ENCODE data around the gene RPS21. TPM values are rescaled to one million over a fixed set of nuclear protein-coding genes. Genes with fewer than 3 reads are reported as not detected.
A peak's percentile ranks its signal among the peaks of the same experiment; 100 is the strongest.

RPS21 gene
- total and polyA plus RNA-seq, 2 of the 13 experiments (the other 11 are each of a cell fraction or from before 2014, with no cell fraction given): 2,647 to 11,063 TPM

DNA sequence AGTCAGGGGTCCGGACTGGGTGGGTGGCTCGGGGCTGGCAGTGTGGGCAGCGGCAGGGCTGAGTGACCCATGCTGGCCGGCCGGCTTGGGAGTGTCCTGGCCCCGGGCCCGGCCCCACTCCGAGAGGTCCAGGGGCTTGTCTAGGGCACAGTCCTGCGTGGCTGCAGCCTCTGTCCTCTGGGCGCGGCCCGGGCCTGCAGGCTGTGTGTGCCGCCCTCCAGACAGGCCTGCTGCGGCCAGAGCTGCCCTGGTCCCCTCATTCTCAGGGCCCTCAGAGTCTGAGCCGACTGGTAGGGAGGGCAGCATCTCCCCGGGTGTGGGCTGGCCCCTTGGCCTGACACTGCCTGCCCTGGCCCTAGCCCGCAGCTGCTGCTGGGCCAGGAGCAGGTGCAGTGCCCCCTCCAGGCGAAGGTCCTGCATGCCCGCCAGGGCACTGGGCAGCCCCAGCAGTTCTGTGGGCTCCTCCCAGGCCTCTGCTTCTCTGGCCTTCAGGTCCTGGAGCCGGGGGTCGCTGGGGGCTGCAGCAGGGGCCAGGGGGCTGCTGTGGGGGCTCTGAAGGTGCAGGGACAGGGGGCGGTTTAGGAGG lies 27.1 kb downstream of the RPS21 start (continued):
- TF ChIP-seq, protein P1, sequence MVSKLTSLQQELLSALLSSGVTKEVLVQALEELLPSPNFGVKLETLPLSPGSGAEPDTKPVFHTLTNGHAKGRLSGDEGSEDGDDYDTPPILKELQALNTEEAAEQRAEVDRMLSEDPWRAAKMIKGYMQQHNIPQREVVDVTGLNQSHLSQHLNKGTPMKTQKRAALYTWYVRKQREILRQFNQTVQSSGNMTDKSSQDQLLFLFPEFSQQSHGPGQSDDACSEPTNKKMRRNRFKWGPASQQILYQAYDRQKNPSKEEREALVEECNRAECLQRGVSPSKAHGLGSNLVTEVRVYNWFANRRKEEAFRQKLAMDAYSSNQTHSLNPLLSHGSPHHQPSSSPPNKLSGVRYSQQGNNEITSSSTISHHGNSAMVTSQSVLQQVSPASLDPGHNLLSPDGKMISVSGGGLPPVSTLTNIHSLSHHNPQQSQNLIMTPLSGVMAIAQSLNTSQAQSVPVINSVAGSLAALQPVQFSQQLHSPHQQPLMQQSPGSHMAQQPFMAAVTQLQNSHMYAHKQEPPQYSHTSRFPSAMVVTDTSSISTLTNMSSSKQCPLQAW (CRISPR knock-in tag; IDR thresholded peaks at IDR 0.05): no peak
- TF ChIP-seq, protein P2, sequence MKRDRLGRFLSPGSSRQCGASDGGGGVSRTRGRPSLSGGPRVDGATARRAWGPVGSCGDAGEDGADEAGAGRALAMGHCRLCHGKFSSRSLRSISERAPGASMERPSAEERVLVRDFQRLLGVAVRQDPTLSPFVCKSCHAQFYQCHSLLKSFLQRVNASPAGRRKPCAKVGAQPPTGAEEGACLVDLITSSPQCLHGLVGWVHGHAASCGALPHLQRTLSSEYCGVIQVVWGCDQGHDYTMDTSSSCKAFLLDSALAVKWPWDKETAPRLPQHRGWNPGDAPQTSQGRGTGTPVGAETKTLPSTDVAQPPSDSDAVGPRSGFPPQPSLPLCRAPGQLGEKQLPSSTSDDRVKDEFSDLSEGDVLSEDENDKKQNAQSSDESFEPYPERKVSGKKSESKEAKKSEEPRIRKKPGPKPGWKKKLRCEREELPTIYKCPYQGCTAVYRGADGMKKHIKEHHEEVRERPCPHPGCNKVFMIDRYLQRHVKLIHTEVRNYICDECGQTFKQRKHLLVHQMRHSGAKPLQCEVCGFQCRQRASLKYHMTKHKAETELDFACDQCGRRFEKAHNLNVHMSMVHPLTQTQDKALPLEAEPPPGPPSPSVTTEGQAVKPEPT (CRISPR knock-in tag; IDR thresholded peaks at IDR 0.05; ENCODE audit: low read depth): no peak
- TF ChIP-seq, protein P3, sequence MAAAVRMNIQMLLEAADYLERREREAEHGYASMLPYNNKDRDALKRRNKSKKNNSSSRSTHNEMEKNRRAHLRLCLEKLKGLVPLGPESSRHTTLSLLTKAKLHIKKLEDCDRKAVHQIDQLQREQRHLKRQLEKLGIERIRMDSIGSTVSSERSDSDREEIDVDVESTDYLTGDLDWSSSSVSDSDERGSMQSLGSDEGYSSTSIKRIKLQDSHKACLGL (CRISPR knock-in tag; IDR thresholded peaks at IDR 0.05): peak; percentile 40; the same call in 1 of the 2 replicates
- TF ChIP-seq FOXA3 (CRISPR knock-in tag; IDR thresholded peaks at IDR 0.05) (no peak), FOXC1 (CRISPR knock-in tag; IDR thresholded peaks at IDR 0.05; ENCODE audit: borderline replicate concordance) (no peak), NFE2 (CRISPR knock-in tag; IDR thresholded peaks at IDR 0.05) (no peak), GABPA (IDR thresholded peaks at IDR 0.05; ENCODE audit: low read depth, low read length) (no peak), GABPA (CRISPR knock-in tag; IDR thresholded peaks at IDR 0.05; ENCODE audit: low read depth) (no peak), TSC22D2 (CRISPR knock-in tag; IDR thresholded peaks at IDR 0.05; ENCODE audit: borderline replicate concordance) (no peak), ZNF564 (CRISPR knock-in tag; IDR thresholded peaks at IDR 0.05) (0 out of 2 replicates have a peak, but pooled peaks have one; percentile 28), NR3C1 (CRISPR knock-in tag; IDR thresholded peaks at IDR 0.05) (no peak), AGO2 (optimal IDR thresholded peaks at IDR 0.05; ENCODE audit: low read depth, low read length) (no peak), SRSF1 (optimal IDR thresholded peaks at IDR 0.05; ENCODE audit: low read depth, low read length) (no peak), ELF4 (CRISPR knock-in tag; IDR thresholded peaks at IDR 0.05; ENCODE audit: borderline replicate concordance) (no peak), MED8 (CRISPR knock-in tag; IDR thresholded peaks at IDR 0.05; ENCODE audit: insufficient replicate concordance) (peak; percentile 16), MAZ (IDR thresholded peaks at IDR 0.05; ENCODE audit: borderline replicate concordance, low read depth, low read length) (no peak), MAZ (CRISPR knock-in tag; IDR thresholded peaks at IDR 0.05; ENCODE audit: low read depth) (0 out of 2 replicates have a peak, but pooled peaks have one; percentile 27), PAXIP1 (CRISPR knock-in tag; conservative IDR thresholded peaks at IDR 0.05) (no peak), XRCC5 (optimal IDR thresholded peaks at IDR 0.05; ENCODE audit: low read length) (peak; percentile 60)
- TF ChIP-seq, protein P4, sequence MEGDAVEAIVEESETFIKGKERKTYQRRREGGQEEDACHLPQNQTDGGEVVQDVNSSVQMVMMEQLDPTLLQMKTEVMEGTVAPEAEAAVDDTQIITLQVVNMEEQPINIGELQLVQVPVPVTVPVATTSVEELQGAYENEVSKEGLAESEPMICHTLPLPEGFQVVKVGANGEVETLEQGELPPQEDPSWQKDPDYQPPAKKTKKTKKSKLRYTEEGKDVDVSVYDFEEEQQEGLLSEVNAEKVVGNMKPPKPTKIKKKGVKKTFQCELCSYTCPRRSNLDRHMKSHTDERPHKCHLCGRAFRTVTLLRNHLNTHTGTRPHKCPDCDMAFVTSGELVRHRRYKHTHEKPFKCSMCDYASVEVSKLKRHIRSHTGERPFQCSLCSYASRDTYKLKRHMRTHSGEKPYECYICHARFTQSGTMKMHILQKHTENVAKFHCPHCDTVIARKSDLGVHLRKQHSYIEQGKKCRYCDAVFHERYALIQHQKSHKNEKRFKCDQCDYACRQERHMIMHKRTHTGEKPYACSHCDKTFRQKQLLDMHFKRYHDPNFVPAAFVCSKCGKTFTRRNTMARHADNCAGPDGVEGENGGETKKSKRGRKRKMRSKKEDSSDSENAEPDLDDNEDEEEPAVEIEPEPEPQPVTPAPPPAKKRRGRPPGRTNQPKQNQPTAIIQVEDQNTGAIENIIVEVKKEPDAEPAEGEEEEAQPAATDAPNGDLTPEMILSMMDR (CRISPR knock-in tag; IDR thresholded peaks at IDR 0.05): peak; percentile 70

Data from HepG2 (cell line).